HepG2 (cell line): Measurements from ENCODE around the gene CDYL2. TPM values are rescaled to one million over a fixed set of nuclear protein-coding genes. Genes with fewer than 3 reads are reported as not detected.

Experiments
- ATAC-seq: fragments of 200-7000 bp; cut with Tn5 transposase; 3 replicates; pipeline ENCODE4 v1.9.1; 2020; ENCODE audit warnings: mild to moderate bottlenecking, moderate library complexity
- BruUV-seq: library from RNA; stranded (reverse); fragments of 400-500 nt; replicated peaks from 2 replicates; lab custom pipeline; 2021; lab: Mats Ljungman, UMichigan
- CTCF ChIA-PET: fragments of 300-600 bp; formaldehyde crosslinking; extraction: SDS; loops from one replicate; lab custom pipeline; 2021; ENCODE audit warnings: low total read pairs, inconsistent platforms, low intra/inter-chr PET ratio; lab: Yijun Ruan, JAX
- POLR2A ChIA-PET: fragments of 350-600 bp; sonication (Branson Sonifier 250); formaldehyde crosslinking; loops from one replicate; lab custom pipeline; 2020; ENCODE audit warnings: antibody characterized with exemption, inconsistent platforms; lab: Yijun Ruan, JAX
- DNase-seq: peaks from one replicate; pipeline ENCODE4 v3.0.0-alpha.2; 2015; ENCODE audit warnings: low spot score
- FAIRE-seq: peaks from 3 replicates; lab custom pipeline; 2011; peaks lifted over from hg19 to GRCh38; lab: Jason Lieb, UNC
- H2AFZ ChIP-seq: one replicate; pipeline ENCODE4 v1.6.1; 2011; ENCODE audit warnings: low read length, inconsistent platforms
- H3K27ac ChIP-seq: fragments of 300-600 bp; 3 replicates; pipeline ENCODE4 v1.8.0; 2011; ENCODE audit warnings: mixed run types, mild to moderate bottlenecking, mixed read lengths, low read length, inconsistent platforms; ENCODE audit not compliant: insufficient read depth; ENCODE audit errors: extremely low read length
- H3K27me3 ChIP-seq, 2 experiments: fragments of 200-600 bp in 1 of 2; 2 replicates in 1 of 2; 3 replicates in 1 of 2; pipeline versions ENCODE4 v1.6.0 to v1.8.0; 2011; ENCODE audit warnings: low read length in 2 of 2, mild to moderate bottlenecking in 2 of 2, moderate library complexity in 2 of 2, inconsistent platforms in 1 of 2; ENCODE audit not compliant: insufficient read depth in 2 of 2, control insufficient read depth in 1 of 2
- H3K36me3 ChIP-seq, 2 experiments: fragments of 200-600 bp in 1 of 2; replicated peaks in 1 of 2; 2 replicates in 1 of 2; 3 replicates in 1 of 2; pipeline versions ENCODE4 v1.5.1 to v1.8.0; 2011; ENCODE audit warnings: low read length in 2 of 2, inconsistent platforms in 1 of 2; ENCODE audit not compliant: insufficient read depth in 2 of 2, control insufficient read depth in 1 of 2
- H3K4me1 ChIP-seq: 2 replicates; pipeline ENCODE4 v1.5.1; 2012; ENCODE audit warnings: low read length, inconsistent platforms; ENCODE audit not compliant: insufficient read depth
- H3K4me2 ChIP-seq: 2 replicates; pipeline ENCODE4 v1.6.0; 2011; ENCODE audit warnings: low read depth, low read length, inconsistent platforms
- H3K4me3 ChIP-seq, 3 experiments: fragments of 200-600 bp in 1 of 3; sonication (generic), shearing (Covaris generic) in 1 of 3; replicated peaks in 1 of 3; 2 replicates each; pipeline ENCODE4 v1.5.1; 2011 to 2016; ENCODE audit warnings: low read length in 3 of 3, inconsistent platforms in 2 of 3, low read depth in 2 of 3, mild to moderate bottlenecking in 2 of 3, control low read depth in 1 of 3, mixed read lengths in 1 of 3; ENCODE audit not compliant: insufficient read depth in 1 of 3
- H3K79me2 ChIP-seq: one replicate; pipeline ENCODE4 v1.6.1; 2011; ENCODE audit warnings: low read length, inconsistent platforms; ENCODE audit not compliant: insufficient read depth
- H3K9ac ChIP-seq: 2 replicates; pipeline ENCODE4 v1.6.0; 2011; ENCODE audit warnings: mild to moderate bottlenecking, low read depth, low read length, inconsistent platforms; ENCODE audit not compliant: insufficient read depth
- H3K9me3 ChIP-seq: 2 replicates; pipeline ENCODE4 v1.5.1; 2012; ENCODE audit warnings: mild to moderate bottlenecking, low read length
- H4K20me1 ChIP-seq: 2 replicates; pipeline ENCODE4 v1.6.0; 2011; ENCODE audit warnings: inconsistent platforms, mild to moderate bottlenecking, low read length, moderate library complexity; ENCODE audit not compliant: insufficient read depth
- KDM1A ChIP-seq: IDR thresholded peaks from 2 replicates; pipeline ENCODE4 v1.6.1; 2016; ENCODE audit warnings: missing compliant biosample characterization
- ZBTB4 ChIP-seq: sonication (generic); formaldehyde crosslinking; IDR thresholded peaks from 2 replicates; pipeline ENCODE4 v1.4.0; 2020; ENCODE audit warnings: missing genetic modification reagents, mild to moderate bottlenecking, borderline replicate concordance
- ZBTB8A ChIP-seq: sonication (generic); formaldehyde crosslinking; IDR thresholded peaks from 2 replicates; pipeline ENCODE4 v1.4.0; 2020; ENCODE audit warnings: mild to moderate bottlenecking, low read depth, missing genetic modification reagents, borderline replicate concordance
- ZHX2 ChIP-seq, 2 experiments: sonication (generic) in 1 of 2; formaldehyde crosslinking in 1 of 2; IDR thresholded peaks; 2 replicates each; pipeline versions ENCODE4 v1.6.1 to v1.9.0; 2014 to 2022; ENCODE audit warnings: antibody characterized with exemption in 1 of 2, borderline replicate concordance in 1 of 2, inconsistent platforms in 1 of 2, low read depth in 1 of 2, missing genetic modification reagents in 1 of 2
- ZNF496 ChIP-seq: sonication (generic); formaldehyde crosslinking; IDR thresholded peaks from 2 replicates; pipeline ENCODE4 v1.8.1; 2023; ENCODE audit warnings: mild to moderate bottlenecking, moderate library complexity, missing genetic modification reagents; ENCODE audit not compliant: insufficient replicate concordance
- ZNF605 ChIP-seq: sonication (generic); formaldehyde crosslinking; IDR thresholded peaks from 2 replicates; pipeline ENCODE4 v1.8.0; 2022; ENCODE audit warnings: mild to moderate bottlenecking, missing genetic modification reagents
- WGBS: methylation state at CpG from one replicate; pipeline ENCODE4 v1.1.6; 2017; ENCODE audit warnings: low lambda C conversion rate; 5-methylcytosine and 5-hydroxymethylcytosine counted together
- in situ Hi-C: cut with HindIII; loops from 2 replicates; pipeline ENCODE4 v1.10.0; 2017; ENCODE audit warnings: low pct_unique_long_range_greater_than_20kb; ENCODE audit not compliant: extremely low pct_ligation_motif_present
- intact Hi-C: fragments of 100-400 bp; cut with micrococcal nuclease; formaldehyde crosslinking; loops from one replicate; pipeline ENCODE4 v1.10.0; 2022; ENCODE audit not compliant: unreplicated experiment
- polyA plus RNA-seq, 8 experiments: library from polyadenylated mRNA; depleted of rRNA in 3 of 8; stranded (reverse) in 7 of 8; unstranded in 1 of 8; fragments of >200 nt; fragmentation: Illumina TruSeq in 4 of 8; extraction: Trizol in 4 of 8; gene quantifications; 2 replicates each; pipeline versions ENCODE4 v1.2.1 to v1.2.3, GENCODE V29; 2011 to 2016; ENCODE audit warnings: low read depth in 4 of 8, missing spikeins in 1 of 8, mixed read lengths in 1 of 8; ENCODE audit not compliant: insufficient read depth in 1 of 8
- total RNA-seq, 5 experiments: library from RNA; depleted of rRNA; stranded (reverse); fragments of >200 nt; fragmentation: Illumina TruSeq; extraction: Trizol; gene quantifications; 2 replicates each; pipeline ENCODE4 v1.2.3, GENCODE V29; 2016; ENCODE audit warnings: low read depth in 1 of 5

The CDYL2 gene
- total and polyA plus RNA-seq, 2 of the 13 experiments (the other 11 are each of a cell fraction or from before 2014, with no cell fraction given), result 0.07 to 0.35 TPM

DNA sequence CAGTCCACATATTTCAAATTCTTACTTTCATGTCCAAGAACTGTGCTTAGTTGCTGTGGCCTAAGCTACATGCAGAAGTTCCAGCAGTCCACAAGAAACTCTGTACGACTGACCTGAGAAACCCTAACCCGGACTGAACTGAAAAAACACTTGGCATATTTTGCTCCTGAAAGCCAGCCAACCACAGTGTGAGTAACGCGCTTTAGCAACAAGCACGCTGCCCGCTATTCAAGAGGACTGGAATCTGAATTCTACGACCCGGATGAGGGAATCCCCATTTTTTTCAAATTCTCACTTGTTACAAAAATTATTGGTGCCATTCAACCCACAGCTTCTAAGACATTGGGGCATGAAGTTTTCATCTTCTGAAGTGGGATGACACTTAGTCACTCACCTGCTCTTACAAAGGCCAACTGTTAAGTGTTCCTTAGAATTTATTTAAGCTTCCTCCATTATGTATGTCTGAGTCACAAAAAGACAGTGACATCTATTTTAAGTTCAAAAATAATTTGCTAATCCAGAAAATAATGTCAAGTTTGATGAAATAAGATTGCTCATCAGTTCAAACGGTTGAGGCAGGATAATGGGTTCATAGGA, 78.7 kb downstream of the CDYL2 start:
- no peak overlapping the region for H3K9ac ChIP-seq
- no peaks in the 10 kb centered on the region for H3K9me3 ChIP-seq
- H3K4me2 ChIP-seq, result no peak overlapping the region
- H4K20me1 ChIP-seq, result no peaks in the 10 kb centered on the region
- H3K27me3 ChIP-seq, result no peaks in the 10 kb centered on the region
- no peaks in the 10 kb centered on the region for H3K79me2 ChIP-seq
- no peak overlapping the region for H3K27ac ChIP-seq
- no TSS peak for BruUV-seq
- no peak for DNase-seq
- no peak overlapping the region for H3K4me3 ChIP-seq
- no peaks in the 10 kb centered on the region for H3K36me3 ChIP-seq
- H3K4me1 ChIP-seq, result no peaks in the 10 kb centered on the region
- no peak for FAIRE-seq
- no peak overlapping the region for H2AFZ ChIP-seq
- WGBS, result 62% methylated on average over 9 of the region's 9 CpGs
- intact Hi-C loops (no loop called here), in situ Hi-C loops (no loop called here)
- ATAC-seq, result no peak
- CTCF ChIA-PET, result no interaction called here
- TF ChIP-seq ZNF496 (CRISPR knock-in tag) (no peak), KDM1A (CRISPR knock-in tag) (no peak), ZBTB4 (CRISPR knock-in tag) (no peak), ZBTB8A (CRISPR knock-in tag) (no peak), ZNF605 (CRISPR knock-in tag) (no peak), ZHX2 (IDR thresholded peaks at IDR 0.05; ENCODE audit: low read depth) (no peak), ZHX2 (CRISPR knock-in tag; IDR thresholded peaks at IDR 0.05; ENCODE audit: borderline replicate concordance) (no peak)
- TF ChIP-seq, all 625 proteins: peak for 0
- POLR2A ChIA-PET, result no interaction called here
